T-helper 2 cell treated with Interferon-gamma antibody and Interleukin-4, amounts not matched to agents 5 μg/mL and 100 μg/mL, for 36 hours (primary cell): ENCODE data around the gene HNF1B.

Experiments used
- DNase-seq: peaks from one replicate; pipeline ENCODE4 v3.0.0; 2021; ENCODE audit warnings: low spot score
- H3K27ac Mint-ChIP-seq: one replicate; pipeline ENCODE4 v1.8.0; 2021; ENCODE audit warnings: mild to moderate bottlenecking, mixed read lengths
- H3K27me3 Mint-ChIP-seq: one replicate; pipeline ENCODE4 v1.8.0; 2021; ENCODE audit warnings: low read depth, mixed read lengths
- H3K36me3 Mint-ChIP-seq: one replicate; pipeline ENCODE4 v1.8.0; 2021; ENCODE audit warnings: low read depth, mixed read lengths
- H3K4me1 Mint-ChIP-seq: one replicate; pipeline ENCODE4 v1.8.0; 2021; ENCODE audit warnings: low read depth, mixed read lengths
- H3K4me3 Mint-ChIP-seq: one replicate; pipeline ENCODE4 v1.8.0; 2022; ENCODE audit warnings: mild to moderate bottlenecking, moderate library complexity, mixed read lengths
- H3K9me3 Mint-ChIP-seq: one replicate; pipeline ENCODE4 v1.8.0; 2021; ENCODE audit warnings: mixed read lengths

HNF1B gene

GRCh38 chr17:37643118-37643766 lies 101.6 kb downstream of the HNF1B start, which contains the start of gene DDX52:
DDX52 (minus strand) TSS chr17:37643446; CDS start chr17:37643420, 26 bp downstream.
- H3K9me3 Mint-ChIP-seq: no peaks in the 10 kb centered on the region
- H3K27ac Mint-ChIP-seq: peak within 1 kb of the TSS; percentile 86
- H3K36me3 Mint-ChIP-seq: peaks cover 19% of the 10 kb centered on the region
- peak within 1 kb of the TSS; percentile 94 for H3K4me3 Mint-ChIP-seq
- peak; percentile 88 for DNase-seq
- H3K27me3 Mint-ChIP-seq: peaks cover 40% of the 10 kb centered on the region
- H3K4me1 Mint-ChIP-seq: peaks cover 29% of the 10 kb centered on the region

DNA sequence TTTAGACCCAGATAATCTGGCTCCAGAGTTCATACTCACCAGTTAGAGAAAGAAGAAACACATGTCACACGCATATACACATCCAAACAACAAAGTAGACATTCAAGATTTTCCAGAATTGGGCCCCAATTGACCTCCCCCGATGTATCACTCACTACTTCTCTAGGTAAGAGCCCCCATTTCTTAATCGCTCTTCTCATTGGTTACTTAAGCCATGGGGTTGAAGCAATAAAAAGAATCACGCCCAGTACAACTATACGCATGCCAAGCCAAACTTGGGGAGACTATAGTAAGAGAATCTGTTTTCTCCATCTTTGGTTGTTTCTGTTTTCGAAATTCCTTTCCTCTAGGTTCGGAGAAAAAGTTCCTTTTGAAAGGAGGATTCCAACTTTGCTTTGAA lies 102.2 kb downstream of the HNF1B start:
- H3K4me3 Mint-ChIP-seq: peak overlapping the region; percentile 94
- no peak for DNase-seq
- peaks cover 23% of the 10 kb centered on the region for H3K36me3 Mint-ChIP-seq
- peak overlapping the region; percentile 86 for H3K27ac Mint-ChIP-seq
- peaks cover 34% of the 10 kb centered on the region for H3K27me3 Mint-ChIP-seq
- H3K9me3 Mint-ChIP-seq: no peaks in the 10 kb centered on the region
- peaks cover 31% of the 10 kb centered on the region for H3K4me1 Mint-ChIP-seq

GRCh38 chr17:37640015-37640414 lies 104.8 kb downstream of the HNF1B start:
- Mint-ChIP-seq H3K9me3 (no peaks in the 10 kb centered on the region), H3K4me3 (peak overlapping the region; percentile 25), H3K36me3 (peaks cover 36% of the 10 kb centered on the region), H3K27ac (peak overlapping the region; percentile 29), H3K27me3 (peaks cover 12% of the 10 kb centered on the region), H3K4me1 (peaks cover 31% of the 10 kb centered on the region)
- DNase-seq: no peak

DNA sequence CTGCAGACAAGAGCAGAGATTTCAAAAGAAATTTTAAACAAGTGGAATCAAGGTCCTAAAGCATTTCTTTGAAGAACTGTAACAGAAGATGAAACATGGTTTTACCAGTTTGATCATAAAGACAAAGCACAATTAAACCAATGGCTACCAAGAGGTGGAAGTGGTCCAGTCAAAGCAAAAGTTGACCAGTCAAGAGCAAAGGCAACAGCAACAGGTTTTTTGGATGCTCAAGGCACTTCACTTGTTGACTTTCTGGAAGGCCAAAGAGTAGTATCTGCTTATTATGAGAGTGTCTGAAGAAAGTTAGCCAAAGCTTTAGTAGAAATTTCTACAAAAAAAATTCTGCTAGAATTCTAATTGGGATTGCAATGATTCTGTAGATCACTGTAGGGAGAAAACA lies 106.9 kb downstream of the HNF1B start:
- no peak overlapping the region for H3K4me3 Mint-ChIP-seq
- H3K27ac Mint-ChIP-seq: no peak overlapping the region
- H3K27me3 Mint-ChIP-seq: no peaks in the 10 kb centered on the region
- H3K4me1 Mint-ChIP-seq: peaks cover 22% of the 10 kb centered on the region
- H3K9me3 Mint-ChIP-seq: no peaks in the 10 kb centered on the region
- peaks cover 39% of the 10 kb centered on the region for H3K36me3 Mint-ChIP-seq
- no peak for DNase-seq
